H1 (cell line): ENCODE measurements around the gene DNAL1. TPM values are rescaled to one million over a fixed set of nuclear protein-coding genes. Genes with fewer than 3 reads are reported as not detected.
A peak's percentile ranks its signal among the peaks of the same experiment; 100 is the strongest.

Experiments
- CTCF ChIA-PET: fragments of 300-600 bp; sonication (Branson Sonifier 250); formaldehyde crosslinking; loops from one replicate; lab custom pipeline; 2021; ENCODE audit not compliant: partially characterized antibody; lab: Charles Lee
- POLR2A ChIA-PET: fragments of 300-600 bp; sonication (Branson Sonifier 250); formaldehyde crosslinking; loops from one replicate; lab custom pipeline; 2021; ENCODE audit warnings: inconsistent platforms; ENCODE audit not compliant: partially characterized antibody; lab: Charles Lee
- DNase-seq, 2 experiments: peaks; one replicate each; pipeline versions ENCODE4 v3.0.0 to v3.0.0-alpha.2; 2010 to 2022; ENCODE audit warnings: low spot score in 2 of 2, low read depth in 1 of 2, mixed read lengths in 1 of 2
- FAIRE-seq: peaks from 2 replicates; lab custom pipeline; 2011; peaks lifted over from hg19 to GRCh38; lab: Jason Lieb, UNC
- H2AFZ ChIP-seq: 2 replicates; pipeline ENCODE4 v1.8.1; 2012; ENCODE audit warnings: low read length, inconsistent platforms
- H2AK5ac ChIP-seq: 2 replicates; pipeline ENCODE4 v1.6.1; 2013; ENCODE audit warnings: low read depth, low read length
- H2BK120ac ChIP-seq: replicated peaks from 2 replicates; pipeline ENCODE3; 2013; ENCODE audit warnings: low read depth, low read length, inconsistent platforms
- H2BK12ac ChIP-seq: 2 replicates; pipeline ENCODE4 v1.6.1; 2013; ENCODE audit warnings: low read depth, low read length
- H2BK15ac ChIP-seq: 2 replicates; pipeline ENCODE4 v1.6.1; 2013; ENCODE audit warnings: low read length
- H2BK20ac ChIP-seq: 2 replicates; pipeline ENCODE4 v1.6.1; 2013; ENCODE audit warnings: low read length
- H2BK5ac ChIP-seq: 2 replicates; pipeline ENCODE4 v1.6.1; 2013; ENCODE audit warnings: low read depth, low read length
- H3K14ac ChIP-seq: 2 replicates; pipeline ENCODE4 v1.6.1; 2013; ENCODE audit warnings: inconsistent platforms; ENCODE audit not compliant: insufficient read length
- H3K18ac ChIP-seq: 2 replicates; pipeline ENCODE4 v1.6.1; 2013; ENCODE audit warnings: low read length; ENCODE audit errors: extremely low read depth
- H3K23ac ChIP-seq: 2 replicates; pipeline ENCODE4 v1.6.1; 2013; ENCODE audit warnings: inconsistent platforms; ENCODE audit not compliant: insufficient read length
- H3K23me2 ChIP-seq: 2 replicates; pipeline ENCODE4 v1.6.1; 2013; ENCODE audit warnings: low read depth, low read length
- H3K27ac ChIP-seq: 2 replicates; pipeline ENCODE4 v1.6.1; 2011; ENCODE audit warnings: low read depth, low read length, inconsistent platforms
- H3K27me3 ChIP-seq, 4 experiments: replicated peaks in 1 of 4; 1 replicate in 1 of 4; 2 replicates in 3 of 4; pipeline versions ENCODE4 v1.6.1 to v1.8.1; 2011 to 2013; ENCODE audit warnings: low read length in 3 of 4, mild to moderate bottlenecking in 3 of 4, inconsistent platforms in 2 of 4, mixed read lengths in 2 of 4, moderate library complexity in 1 of 4; ENCODE audit not compliant: control insufficient read depth in 3 of 4, insufficient read depth in 3 of 4; ENCODE audit errors: extremely low read depth in 1 of 4
- H3K36me3 ChIP-seq, 4 experiments: 2 replicates each; pipeline versions ENCODE4 v1.6.1 to v1.8.1; 2011 to 2013; ENCODE audit warnings: mild to moderate bottlenecking in 4 of 4, low read length in 3 of 4, moderate library complexity in 2 of 4, control low read depth in 1 of 4, inconsistent platforms in 1 of 4; ENCODE audit not compliant: insufficient read depth in 4 of 4, control insufficient read depth in 2 of 4
- H3K4ac ChIP-seq: replicated peaks from 2 replicates; pipeline ENCODE3; 2013; ENCODE audit warnings: low read length, low read depth, mixed read lengths, inconsistent platforms; ENCODE audit not compliant: insufficient read length
- H3K4me1 ChIP-seq, 4 experiments: replicated peaks in 1 of 4; 1 replicate in 1 of 4; 2 replicates in 3 of 4; pipeline versions ENCODE4 v1.6.1 to v1.8.1; 2011 to 2013; ENCODE audit warnings: low read length in 3 of 4, inconsistent platforms in 2 of 4, mixed read lengths in 1 of 4; ENCODE audit not compliant: insufficient read depth in 4 of 4, control insufficient read depth in 3 of 4
- H3K4me2 ChIP-seq, 2 experiments: 2 replicates each; pipeline versions ENCODE4 v1.6.1 to v1.8.1; 2011 to 2013; ENCODE audit warnings: low read depth in 2 of 2, low read length in 2 of 2, control low read depth in 1 of 2, inconsistent platforms in 1 of 2, mild to moderate bottlenecking in 1 of 2; ENCODE audit not compliant: insufficient read depth in 1 of 2
- H3K4me3 ChIP-seq, 4 experiments: fragments of 200-600, 300-600 bp in 1 of 4; sonication (generic), shearing (Covaris generic), sonication (Bioruptor Twin) in 1 of 4; 2 replicates each; pipeline versions ENCODE4 v1.5.1 to v1.8.1; 2011 to 2016; ENCODE audit warnings: low read length in 4 of 4, low read depth in 3 of 4, control low read depth in 2 of 4, inconsistent platforms in 2 of 4, mild to moderate bottlenecking in 2 of 4, mixed read lengths in 1 of 4, moderate library complexity in 1 of 4; ENCODE audit not compliant: insufficient read depth in 2 of 4; ENCODE audit errors: extremely low read depth in 1 of 4
- H3K56ac ChIP-seq: replicated peaks from 2 replicates; pipeline ENCODE3; 2013; ENCODE audit warnings: low read depth, mild to moderate bottlenecking, mixed read lengths, low read length, inconsistent platforms; ENCODE audit not compliant: insufficient read length
- H3K79me1 ChIP-seq: 2 replicates; pipeline ENCODE4 v1.6.1; 2013; ENCODE audit warnings: low read depth, low read length, control low read depth
- H3K79me2 ChIP-seq, 2 experiments: 2 replicates each; pipeline versions ENCODE4 v1.6.1 to v1.8.1; 2012 to 2013; ENCODE audit warnings: low read length in 2 of 2, mild to moderate bottlenecking in 2 of 2, inconsistent platforms in 1 of 2; ENCODE audit not compliant: insufficient read depth in 2 of 2, control insufficient read depth in 1 of 2
- H3K9ac ChIP-seq, 4 experiments: replicated peaks in 1 of 4; 1 replicate in 1 of 4; 2 replicates in 3 of 4; pipeline versions ENCODE4 v1.6.1 to v1.8.1; 2011 to 2013; ENCODE audit warnings: low read depth in 3 of 4, low read length in 3 of 4, control low read depth in 2 of 4, mild to moderate bottlenecking in 2 of 4, moderate library complexity in 2 of 4, inconsistent platforms in 1 of 4; ENCODE audit errors: extremely low read depth in 1 of 4
- H3K9me3 ChIP-seq, 2 experiments: 2 replicates each; pipeline versions ENCODE4 v1.6.1 to v1.8.1; 2012 to 2013; ENCODE audit warnings: mild to moderate bottlenecking in 2 of 2, moderate library complexity in 2 of 2, control low read depth in 1 of 2, inconsistent platforms in 1 of 2, low read depth in 1 of 2, low read length in 1 of 2, mixed read lengths in 1 of 2; ENCODE audit not compliant: insufficient read depth in 2 of 2
- H4K20me1 ChIP-seq, 2 experiments: replicated peaks in 1 of 2; 2 replicates each; pipeline versions ENCODE3 to v1.8.1; 2011 to 2013; ENCODE audit warnings: inconsistent platforms in 2 of 2, low read length in 2 of 2, mild to moderate bottlenecking in 1 of 2; ENCODE audit not compliant: insufficient read depth in 2 of 2, control insufficient read depth in 1 of 2
- H4K5ac ChIP-seq: 2 replicates; pipeline ENCODE4 v1.6.1; 2013; ENCODE audit warnings: low read length, low read depth, mixed read lengths, inconsistent platforms; ENCODE audit not compliant: insufficient read length
- H4K8ac ChIP-seq: 2 replicates; pipeline ENCODE4 v1.8.0; 2013; ENCODE audit warnings: mild to moderate bottlenecking, moderate library complexity, low read length, inconsistent platforms; ENCODE audit not compliant: insufficient read depth; ENCODE audit errors: extremely low read depth
- H4K91ac ChIP-seq: replicated peaks from 2 replicates; pipeline ENCODE3; 2013; ENCODE audit warnings: low read length, mixed read lengths, inconsistent platforms; ENCODE audit not compliant: insufficient read length
- ASH2L ChIP-seq: fragments of 200-600, 300-600 bp; sonication (generic); IDR thresholded peaks from one replicate; pipeline ENCODE4 v1.7.1; 2017; ENCODE audit warnings: low read length
- CREB1 ChIP-seq: IDR thresholded peaks from 2 replicates; pipeline ENCODE4 v1.6.1; 2012; ENCODE audit warnings: inconsistent platforms
- EGR1 ChIP-seq: IDR thresholded peaks from 2 replicates; pipeline ENCODE4 v1.6.1; 2011; ENCODE audit warnings: low read depth, low read length, borderline replicate concordance
- HDAC2 ChIP-seq, 2 experiments: fragments of 300-600 bp in 1 of 2; sonication (generic) in 1 of 2; IDR thresholded peaks; 2 replicates each; pipeline ENCODE4 v1.6.1; 2011 to 2012; ENCODE audit warnings: low read depth in 2 of 2, low read length in 2 of 2, mild to moderate bottlenecking in 2 of 2, moderate library complexity in 2 of 2, borderline replicate concordance in 1 of 2, inconsistent platforms in 1 of 2
- JUN ChIP-seq: IDR thresholded peaks from 2 replicates; pipeline ENCODE4 v1.6.1; 2011; ENCODE audit warnings: low read depth, mild to moderate bottlenecking, improper control_type of control experiment, low read length
- KDM1A ChIP-seq: fragments of 200-600, 300-600 bp; sonication (generic); IDR thresholded peaks from 2 replicates; pipeline ENCODE4 v1.7.1; 2016; ENCODE audit warnings: mild to moderate bottlenecking, low read length, borderline replicate concordance
- KDM4A ChIP-seq: IDR thresholded peaks from one replicate; pipeline ENCODE4 v1.7.1; 2012; ENCODE audit warnings: low read depth, mild to moderate bottlenecking, moderate library complexity, low read length, inconsistent platforms; ENCODE audit not compliant: severe bottlenecking
- POLR2A ChIP-seq, 2 experiments: IDR thresholded peaks; 1 replicate in 1 of 2; 2 replicates in 1 of 2; pipeline ENCODE4 v1.6.1; 2011; ENCODE audit warnings: low read depth in 2 of 2, low read length in 2 of 2, mild to moderate bottlenecking in 2 of 2; ENCODE audit errors: control extremely low read depth in 1 of 2
- SIRT6 ChIP-seq: IDR thresholded peaks from one replicate; pipeline ENCODE4 v1.7.1; 2012; ENCODE audit warnings: low read length, inconsistent platforms
- SP4 ChIP-seq: IDR thresholded peaks from 2 replicates; pipeline ENCODE4 v1.6.1; 2012; ENCODE audit warnings: low read length, inconsistent platforms
- TAF1 ChIP-seq: IDR thresholded peaks from 2 replicates; pipeline ENCODE4 v1.6.1; 2011; ENCODE audit warnings: mild to moderate bottlenecking, low read depth, low read length
- ZNF274 ChIP-seq: IDR thresholded peaks from 2 replicates; pipeline ENCODE4 v1.7.0; 2012; ENCODE audit warnings: low read length, borderline replicate concordance; ENCODE audit errors: extremely low read depth
- WGBS, 2 experiments: shearing (Covaris generic) in 1 of 2; methylation state at CpG; one replicate each; pipeline versions ENCODE4 v1.1.6 to v1.1.7; 2013 to 2015; ENCODE audit warnings: low lambda C conversion rate in 2 of 2, mixed read lengths in 2 of 2, inconsistent platforms in 1 of 2, low coverage in 1 of 2, missing lambda C conversion rate in 1 of 2; ENCODE audit not compliant: insufficient replicate concordance in 2 of 2, insufficient coverage in 1 of 2, insufficient read length in 1 of 2; ENCODE audit errors: extremely low coverage in 1 of 2, missing lambda C conversion rate in 1 of 2; 5-methylcytosine and 5-hydroxymethylcytosine counted together
- polyA plus RNA-seq, 7 experiments: library from polyadenylated mRNA; depleted of rRNA in 3 of 7; stranded (reverse) in 5 of 7; unstranded in 2 of 7; fragments of >200 nt in 5 of 7; fragments of 200-250 nt in 2 of 7; gene quantifications; 1 replicate in 5 of 7; 2 replicates in 1 of 7; 4 replicates in 1 of 7; pipeline versions ENCODE4 v1.2.1 to v1.2.3, GENCODE V29; 2011 to 2013; ENCODE audit warnings: missing spikeins in 2 of 7, mixed read lengths in 2 of 7
- total RNA-seq: library from RNA; stranded (reverse); fragmentation: NEBNext Ultra II Directional; extraction: Animal tissue kit (Norgen Biotek cat#: 25700); gene quantifications from 2 replicates; pipeline ENCODE4 v1.2.1, GENCODE V29; 2021

DNAL1 gene
- total and polyA plus RNA-seq, 2 of the 8 experiments (the other 6 are each of a cell fraction or from before 2014, with no cell fraction given): 2.8 to 16.8 TPM

DNA sequence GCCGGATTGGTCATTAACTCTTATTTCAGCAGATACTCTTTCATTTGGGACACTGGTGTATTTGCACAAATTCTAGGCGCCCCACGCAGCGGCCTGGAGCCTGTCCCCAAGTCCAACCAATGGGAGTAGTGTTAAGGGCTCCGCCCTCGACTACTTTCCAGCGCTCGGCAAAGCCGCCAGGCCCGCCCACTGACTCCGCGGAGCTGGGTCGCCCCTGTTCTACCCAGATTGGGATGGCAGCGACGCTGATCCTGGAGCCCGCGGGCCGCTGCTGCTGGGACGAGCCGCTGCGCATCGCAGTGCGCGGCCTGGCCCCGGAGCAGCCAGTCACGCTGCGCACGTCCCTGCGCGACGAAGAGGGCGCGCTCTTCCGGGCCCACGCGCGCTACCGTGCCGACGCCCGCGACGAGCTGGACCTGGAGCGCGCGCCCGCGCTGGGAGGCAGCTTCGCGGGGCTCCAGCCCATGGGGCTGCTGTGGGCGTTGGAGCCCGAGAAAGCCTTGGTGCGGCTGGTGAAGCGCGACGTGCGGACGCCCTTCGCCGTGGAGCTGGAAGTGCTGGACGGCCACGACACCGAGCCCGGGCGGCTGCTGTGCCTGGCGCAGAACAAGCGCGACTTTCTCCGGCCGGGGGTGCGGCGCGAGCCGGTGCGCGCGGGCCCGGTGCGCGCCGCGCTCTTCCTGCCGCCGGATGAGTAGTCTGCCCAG is 32.3 kb upstream of the DNAL1 start, which contains the start of gene ACOT6:
ACOT6 (plus strand) TSS at position 179 of the 707 bp plus-strand sequence; CDS start at position 234, 55 bp downstream.
- peaks cover 0 to 32% (median 12%) of the 10 kb centered on the region in 4 experiments; a peak in 5 of 7 replicates for H3K27me3 ChIP-seq
- FAIRE-seq (no peak), DNase-seq (peak in 1 of 2 experiments; percentile 89)
- no peak within 1 kb of the TSS for H4K91ac ChIP-seq
- CTCF ChIA-PET: interaction anchor here (0.8 to 1.7 kb wide), 7 partner anchors 13 to 146 kb away, joined by 3 to 11 read pairs (median 4); no protein-coding TSS in a partner anchor
- peaks cover 5% of the 10 kb centered on the region; the same call in 1 of the 2 replicates for H3K23me2 ChIP-seq
- H3K14ac ChIP-seq: no peak within 1 kb of the TSS
- no peaks in the 10 kb centered on the region for H3K79me1 ChIP-seq
- peak within 1 kb of the TSS; percentile 38 for H3K18ac ChIP-seq
- no peak within 1 kb of the TSS; the same call in 1 of the 2 replicates for H2BK15ac ChIP-seq
- peak within 1 kb of the TSS; percentile 45 to 82 (median 70); a peak in 6 of 7 replicates for H3K9ac ChIP-seq
- H2BK5ac ChIP-seq: peak within 1 kb of the TSS; percentile 66; the same call in 1 of the 2 replicates
- peak within 1 kb of the TSS; percentile 59 for H3K56ac ChIP-seq
- peak within 1 kb of the TSS; percentile 59; the same call in 1 of the 2 replicates for H2AFZ ChIP-seq
- peak within 1 kb of the TSS; percentile 92; the same call in 1 of the 2 replicates for H4K8ac ChIP-seq
- no peak within 1 kb of the TSS for H3K4ac ChIP-seq
- H3K27ac ChIP-seq: no peak within 1 kb of the TSS; the same call in 1 of the 2 replicates
- no peak within 1 kb of the TSS for H4K5ac ChIP-seq
- peak within 1 kb of the TSS; percentile 51 to 75 (median 70) for H3K4me3 ChIP-seq
- H4K20me1 ChIP-seq: no peaks in the 10 kb centered on the region
- H3K36me3 ChIP-seq: no peaks in the 10 kb centered on the region
- H3K4me1 ChIP-seq: peaks cover 0 to 5% (median 0%) of the 10 kb centered on the region in 4 experiments; a peak in 1 of 7 replicates
- POLR2A ChIA-PET: interaction anchor here (0.6 to 2.4 kb wide), 16 partner anchors 8 to 477 kb away, joined by 3 to 14 read pairs (median 4); partner anchors contain the start of genes ACOT2, ACOT4, DNAL1 and PSEN1
- H3K23ac ChIP-seq: no peak within 1 kb of the TSS
- no peaks in the 10 kb centered on the region for H3K9me3 ChIP-seq
- 1% methylated on average over 50 of the region's 84 CpGs; no CpG with 5 or more reads in 1 of the 2 experiments for WGBS, 2 experiments
- H2BK20ac ChIP-seq: no peak within 1 kb of the TSS
- H2AK5ac ChIP-seq: no peak within 1 kb of the TSS
- peak within 1 kb of the TSS; percentile 46; the same call in 1 of the 2 replicates for H2BK12ac ChIP-seq
- H3K79me2 ChIP-seq: no peaks in the 10 kb centered on the region
- no peak within 1 kb of the TSS for H2BK120ac ChIP-seq
- H3K4me2 ChIP-seq: peak within 1 kb of the TSS; percentile 40 to 84
- TF ChIP-seq EGR1 (no peak; the same call in 1 of the 2 replicates), KDM1A (no peak), ASH2L (peak; percentile 92), POLR2A (IDR thresholded peaks at IDR 0.05; ENCODE audit: control extremely low read depth in 1 of 2, low read depth in 2 of 2, low read length in 2 of 2) (peak in 1 of 2 experiments; percentile 72; a peak in 2 of 3 replicates), HDAC2 (IDR thresholded peaks at IDR 0.05; ENCODE audit: borderline replicate concordance in 1 of 2, low read depth in 2 of 2, low read length in 2 of 2) (no peak; a peak in 1 of 4 replicates), SP4 (0 out of 2 replicates have a peak, but pooled peaks have one; percentile 38), ZNF274 (no peak), TAF1 (peak; percentile 85), SIRT6 (no peak), KDM4A (peak; percentile 94), JUN (no peak), CREB1 (peak; percentile 75)
